OCI-LY1 (cell line): ENCODE measurements around the gene PRIM1.

Source experiments
- H2AFZ ChIP-seq: fragments of 200-600 bp; sonication (generic), shearing (Covaris generic); 2 replicates; pipeline ENCODE4 v1.6.0; 2014; ENCODE audit warnings: antibody characterized with exemption, mild to moderate bottlenecking, low read length
- H3F3A ChIP-seq: fragments of 200-600 bp; sonication (generic), shearing (Covaris generic); 2 replicates; pipeline ENCODE4 v1.6.0; 2014; ENCODE audit warnings: mild to moderate bottlenecking, antibody characterized with exemption, low read length, moderate library complexity; ENCODE audit not compliant: insufficient read depth
- H3K27ac ChIP-seq: fragments of 200-600 bp; sonication (generic); 2 replicates; pipeline ENCODE4 v1.5.1; 2014; ENCODE audit warnings: low read length, mixed run types, mild to moderate bottlenecking, low read depth; ENCODE audit not compliant: poor library complexity, severe bottlenecking
- H3K27me3 ChIP-seq: fragments of 200-600 bp; sonication (generic); 2 replicates; pipeline ENCODE4 v1.6.0; 2014; ENCODE audit warnings: antibody characterized with exemption, mild to moderate bottlenecking, low read length, moderate library complexity; ENCODE audit not compliant: insufficient read depth
- H3K36me3 ChIP-seq: fragments of 200-600 bp; sonication (generic); 2 replicates; pipeline ENCODE4 v1.6.1; 2014; ENCODE audit warnings: mild to moderate bottlenecking, antibody characterized with exemption, low read length, moderate library complexity, mixed read lengths; ENCODE audit not compliant: insufficient read depth
- H3K4me1 ChIP-seq: fragments of 200-600 bp; sonication (generic); 2 replicates; pipeline ENCODE4 v1.5.1; 2014; ENCODE audit warnings: mild to moderate bottlenecking, low read length, moderate library complexity; ENCODE audit not compliant: insufficient read depth, severe bottlenecking
- H3K4me2 ChIP-seq: fragments of 200-600 bp; sonication (generic), shearing (Covaris generic); 2 replicates; pipeline ENCODE4 v1.6.1; 2014; ENCODE audit warnings: low read length
- H3K4me3 ChIP-seq: fragments of 200-600 bp; sonication (generic); 2 replicates; pipeline ENCODE4 v1.5.1; 2014; ENCODE audit warnings: low read length, low read depth, mild to moderate bottlenecking, mixed read lengths; ENCODE audit not compliant: poor library complexity, severe bottlenecking
- H3K79me2 ChIP-seq: fragments of 200-600 bp; shearing (Covaris generic); 2 replicates; pipeline ENCODE4 v1.6.1; 2016; ENCODE audit warnings: mixed run types, low read length, mixed read lengths; ENCODE audit not compliant: insufficient read depth
- H3K9ac ChIP-seq: fragments of 200-600 bp; sonication (generic), shearing (Covaris generic); 2 replicates; pipeline ENCODE4 v1.6.1; 2014; ENCODE audit warnings: mild to moderate bottlenecking, low read length, mixed read lengths
- H3K9me2 ChIP-seq: fragments of 200-600 bp; sonication (generic), shearing (Covaris generic); 2 replicates; pipeline ENCODE4 v1.6.1; 2014; ENCODE audit warnings: low read depth, mild to moderate bottlenecking, low read length, mixed read lengths
- H3K9me3 ChIP-seq: fragments of 200-600 bp; shearing (Covaris generic); 2 replicates; pipeline ENCODE4 v1.6.1; 2014; ENCODE audit warnings: low read length, mixed read lengths
- H4K20me1 ChIP-seq: fragments of 200-600 bp; sonication (generic), shearing (Covaris generic); 2 replicates; pipeline ENCODE4 v1.6.0; 2016; ENCODE audit warnings: mild to moderate bottlenecking, low read length; ENCODE audit not compliant: insufficient read depth
- EZH2 ChIP-seq: fragments of 200-600 bp; sonication (generic), shearing (Covaris generic); IDR thresholded peaks from 2 replicates; pipeline ENCODE4 v1.8.0; 2017; ENCODE audit warnings: borderline replicate concordance, mixed run types, mild to moderate bottlenecking, antibody characterized with exemption, low read length, moderate library complexity, mixed read lengths
- TF ChIP-seq, protein P1 (sequence below): fragments of 200-600 bp; sonication (generic), shearing (Covaris generic); IDR thresholded peaks from 2 replicates; pipeline ENCODE4 v1.5.1; 2017; ENCODE audit warnings: mild to moderate bottlenecking, antibody characterized with exemption, low read length, moderate library complexity, mixed read lengths

PRIM1 gene

DNA sequence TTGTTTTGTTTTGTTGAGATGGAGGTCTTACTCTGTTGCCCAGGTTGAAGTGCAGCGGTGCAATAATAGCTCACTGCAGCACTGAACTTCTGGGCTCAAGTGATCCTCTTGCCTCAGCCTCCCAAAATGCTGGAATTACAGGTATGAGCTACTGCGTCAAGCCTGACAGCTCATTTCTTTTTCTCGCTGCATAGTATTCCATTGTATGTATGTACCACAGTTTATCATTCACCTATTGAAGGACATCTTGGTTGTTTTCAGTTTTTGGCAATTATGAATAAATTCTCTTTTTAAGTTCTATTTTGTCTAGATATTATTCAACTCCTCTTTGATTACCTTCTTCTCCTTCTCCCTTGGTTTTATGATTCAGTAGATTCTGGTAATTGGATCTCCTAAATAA is 24.5 kb upstream of the PRIM1 start:
- no peaks in the 10 kb centered on the region for H3K27me3 ChIP-seq
- H3K27ac ChIP-seq = no peak overlapping the region
- no peak overlapping the region for H3K4me2 ChIP-seq
- no peaks in the 10 kb centered on the region for H3K9me2 ChIP-seq
- H4K20me1 ChIP-seq = no peaks in the 10 kb centered on the region
- peaks cover 11% of the 10 kb centered on the region for H3K4me1 ChIP-seq
- H3K9ac ChIP-seq = no peak overlapping the region
- H2AFZ ChIP-seq = no peak overlapping the region
- no peaks in the 10 kb centered on the region for H3K79me2 ChIP-seq
- H3K9me3 ChIP-seq = no peaks in the 10 kb centered on the region
- H3F3A ChIP-seq = no peaks in the 10 kb centered on the region; the same call in 1 of the 2 replicates
- no peaks in the 10 kb centered on the region for H3K36me3 ChIP-seq
- TF ChIP-seq, protein P1, sequence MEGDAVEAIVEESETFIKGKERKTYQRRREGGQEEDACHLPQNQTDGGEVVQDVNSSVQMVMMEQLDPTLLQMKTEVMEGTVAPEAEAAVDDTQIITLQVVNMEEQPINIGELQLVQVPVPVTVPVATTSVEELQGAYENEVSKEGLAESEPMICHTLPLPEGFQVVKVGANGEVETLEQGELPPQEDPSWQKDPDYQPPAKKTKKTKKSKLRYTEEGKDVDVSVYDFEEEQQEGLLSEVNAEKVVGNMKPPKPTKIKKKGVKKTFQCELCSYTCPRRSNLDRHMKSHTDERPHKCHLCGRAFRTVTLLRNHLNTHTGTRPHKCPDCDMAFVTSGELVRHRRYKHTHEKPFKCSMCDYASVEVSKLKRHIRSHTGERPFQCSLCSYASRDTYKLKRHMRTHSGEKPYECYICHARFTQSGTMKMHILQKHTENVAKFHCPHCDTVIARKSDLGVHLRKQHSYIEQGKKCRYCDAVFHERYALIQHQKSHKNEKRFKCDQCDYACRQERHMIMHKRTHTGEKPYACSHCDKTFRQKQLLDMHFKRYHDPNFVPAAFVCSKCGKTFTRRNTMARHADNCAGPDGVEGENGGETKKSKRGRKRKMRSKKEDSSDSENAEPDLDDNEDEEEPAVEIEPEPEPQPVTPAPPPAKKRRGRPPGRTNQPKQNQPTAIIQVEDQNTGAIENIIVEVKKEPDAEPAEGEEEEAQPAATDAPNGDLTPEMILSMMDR = no peak
- no peak for TF ChIP-seq EZH2
- no peak overlapping the region for H3K4me3 ChIP-seq

DNA sequence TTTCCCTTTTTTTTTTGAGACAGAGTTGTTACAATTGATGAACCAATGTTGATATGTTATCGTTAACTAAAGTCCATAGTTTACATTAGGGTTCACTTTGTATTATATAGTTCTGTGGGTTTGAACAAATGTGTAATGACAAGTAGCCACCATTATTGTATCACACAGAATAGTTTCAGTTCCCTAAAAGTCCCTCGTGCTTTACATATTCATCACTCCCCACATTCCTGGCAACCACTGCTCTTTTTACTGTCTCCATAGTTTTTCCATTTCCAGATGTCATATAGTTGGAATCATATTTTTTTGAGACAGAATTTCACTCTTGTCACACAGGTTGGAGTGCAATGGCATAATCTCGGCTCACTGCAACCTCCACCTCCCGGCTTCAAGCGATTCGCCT is 23.5 kb upstream of the PRIM1 start:
- Histone ChIP-seq H3K4me1 (peaks cover 11% of the 10 kb centered on the region), H3K27ac (no peak overlapping the region), H3F3A (no peaks in the 10 kb centered on the region; the same call in 1 of the 2 replicates), H2AFZ (no peak overlapping the region), H3K36me3 (no peaks in the 10 kb centered on the region), H4K20me1 (no peaks in the 10 kb centered on the region), H3K4me2 (no peak overlapping the region), H3K9me2 (no peaks in the 10 kb centered on the region), H3K9me3 (no peaks in the 10 kb centered on the region), H3K9ac (no peak overlapping the region), H3K79me2 (no peaks in the 10 kb centered on the region), H3K27me3 (no peaks in the 10 kb centered on the region), H3K4me3 (no peak overlapping the region)
- TF ChIP-seq EZH2 = no peak
- TF ChIP-seq, protein P1 = no peak

DNA sequence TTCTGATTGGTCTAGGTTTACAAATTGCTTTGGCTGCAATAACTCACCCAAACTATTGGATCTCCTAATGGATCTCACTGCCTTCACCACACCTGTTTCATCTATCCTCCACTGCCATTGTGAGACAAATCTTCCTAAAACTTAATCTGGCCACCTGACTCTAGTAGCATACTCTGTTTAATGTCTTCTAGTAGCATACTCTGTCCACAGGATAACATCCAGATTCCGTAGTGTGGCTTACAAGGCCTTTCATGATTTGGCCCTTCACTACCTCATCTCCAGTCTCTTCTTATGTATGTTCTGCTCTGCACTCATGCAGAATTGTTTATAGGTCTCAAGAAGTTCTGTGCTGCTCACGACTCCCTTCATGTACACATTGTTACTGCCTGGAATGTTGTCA is 21.0 kb upstream of the PRIM1 start:
- Histone ChIP-seq H3K4me2 (no peak overlapping the region), H3F3A (peaks cover under 1% of the 10 kb centered on the region; the same call in 1 of the 2 replicates), H3K79me2 (no peaks in the 10 kb centered on the region), H3K27me3 (no peaks in the 10 kb centered on the region), H2AFZ (no peak overlapping the region), H3K36me3 (no peaks in the 10 kb centered on the region), H3K9ac (no peak overlapping the region), H3K27ac (no peak overlapping the region), H3K4me3 (no peak overlapping the region), H4K20me1 (no peaks in the 10 kb centered on the region), H3K4me1 (peaks cover 11% of the 10 kb centered on the region), H3K9me2 (no peaks in the 10 kb centered on the region), H3K9me3 (no peaks in the 10 kb centered on the region)
- no peak for TF ChIP-seq EZH2
- TF ChIP-seq, protein P1 = no peak
